Activated naive CD8-positive, alpha-beta T cell treated with anti-CD3 and anti-CD28 coated beads for 36 hours (primary cell): Measurements from ENCODE around the gene DENND4C. TPM values are rescaled to one million over a fixed set of nuclear protein-coding genes. Genes with fewer than 3 reads are reported as not detected.
"Not testable (repeated sequence)": the region's sequence is repeated elsewhere in the genome, so short reads cannot be mapped to it uniquely, and the experiment has no call there.

Experiments
- DNase-seq: peaks from one replicate; pipeline ENCODE4 v3.0.0; 2021
- H3K27ac Mint-ChIP-seq: one replicate; pipeline ENCODE4 v1.8.0; 2022; ENCODE audit warnings: mild to moderate bottlenecking, moderate library complexity, mixed read lengths
- H3K27me3 Mint-ChIP-seq: one replicate; pipeline ENCODE4 v1.8.0; 2022; ENCODE audit warnings: mild to moderate bottlenecking, mixed read lengths
- H3K36me3 Mint-ChIP-seq: one replicate; pipeline ENCODE4 v1.8.0; 2021; ENCODE audit warnings: mild to moderate bottlenecking, mixed read lengths
- H3K4me1 Mint-ChIP-seq: one replicate; pipeline ENCODE4 v1.8.0; 2021; ENCODE audit warnings: mixed read lengths
- H3K4me3 Mint-ChIP-seq: one replicate; pipeline ENCODE4 v1.8.0; 2022; ENCODE audit warnings: mild to moderate bottlenecking, moderate library complexity, mixed read lengths
- H3K9me3 Mint-ChIP-seq: one replicate; pipeline ENCODE4 v1.8.0; 2022; ENCODE audit warnings: mixed read lengths
- total RNA-seq, 2 experiments: library from RNA; stranded (reverse); gene quantifications; one replicate each; pipeline ENCODE4 v1.2.3, GENCODE V29; 2021

Gene DENND4C
- 10 to 100 TPM; 12.8 to 15.1 TPM for total RNA-seq

DNA sequence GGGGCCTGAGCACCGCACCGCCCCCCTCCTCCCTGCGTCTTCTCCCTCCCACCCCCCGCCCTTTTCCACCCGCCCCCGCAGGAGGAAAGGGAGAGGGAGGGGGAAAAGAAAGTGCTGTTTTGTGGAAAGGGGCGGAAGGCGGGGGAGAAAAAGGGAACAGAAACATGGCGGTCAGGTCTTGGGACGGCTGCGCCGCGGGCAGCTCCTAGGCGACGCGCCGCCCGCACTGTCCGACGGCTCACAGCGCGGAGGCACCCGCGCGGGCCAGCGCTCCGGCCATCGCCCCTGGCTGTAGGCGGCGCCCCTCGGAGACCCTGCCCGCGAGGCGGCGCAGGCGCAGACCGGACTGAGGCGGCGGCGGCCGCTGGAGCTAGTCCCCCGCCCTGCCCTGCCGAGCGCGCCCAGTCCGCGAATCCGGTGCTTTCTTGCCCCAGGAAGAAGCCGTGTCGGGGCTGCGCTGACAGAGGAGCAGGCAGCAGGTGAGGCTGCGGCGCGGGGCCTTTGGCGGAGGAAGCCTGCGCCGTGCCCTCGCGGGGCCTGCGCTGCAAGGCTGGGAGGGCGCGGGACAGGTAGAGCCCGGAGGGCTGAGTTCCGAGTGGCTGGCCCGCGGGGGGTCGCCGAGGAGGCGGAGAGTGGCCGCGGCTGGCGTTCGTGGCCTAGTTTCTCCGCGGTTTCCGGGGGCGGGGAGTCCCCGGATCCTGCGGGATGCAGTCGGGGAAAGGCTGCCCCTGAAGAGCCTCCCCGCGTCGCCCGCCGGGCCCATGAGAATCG, at the start of gene DENND4C:
TSS of gene DENND4C (plus strand) at position 339 of the 771 bp plus-strand sequence. CDS start 45,482 bp downstream, outside the sequence.
- H3K9me3 Mint-ChIP-seq, result no peaks in the 10 kb centered on the region
- H3K4me3 Mint-ChIP-seq, result peak within 1 kb of the TSS; percentile 76
- peak; percentile 82 for DNase-seq
- H3K4me1 Mint-ChIP-seq, result peaks cover 17% of the 10 kb centered on the region
- H3K27me3 Mint-ChIP-seq, result no peaks in the 10 kb centered on the region
- no peaks in the 10 kb centered on the region for H3K36me3 Mint-ChIP-seq
- H3K27ac Mint-ChIP-seq, result peak within 1 kb of the TSS; percentile 75

DNA sequence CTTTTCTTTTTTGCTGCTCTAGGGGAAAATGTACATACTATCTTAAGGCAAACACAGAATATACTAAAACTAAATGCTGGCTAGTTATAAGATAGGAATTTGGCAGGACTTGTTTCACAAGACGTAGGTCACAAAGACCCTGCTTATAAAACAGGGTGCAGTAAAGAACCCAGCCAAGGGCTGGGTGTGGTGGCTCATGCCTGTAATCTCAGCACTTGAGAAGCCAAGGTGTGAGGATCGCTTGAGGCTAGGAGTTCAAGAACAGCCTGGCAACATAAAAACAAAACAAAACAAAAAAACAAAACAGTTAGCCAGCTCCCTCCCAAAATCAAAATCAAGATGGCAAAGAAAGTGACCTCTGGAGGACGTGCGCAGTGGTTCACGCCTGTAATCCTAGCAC, 49.5 kb upstream of the DENND4C start:
- DNase-seq, result no peak
- H3K27me3 Mint-ChIP-seq, result no peaks in the 10 kb centered on the region
- no peaks in the 10 kb centered on the region for H3K36me3 Mint-ChIP-seq
- no peak overlapping the region for H3K4me3 Mint-ChIP-seq
- no peak overlapping the region for H3K27ac Mint-ChIP-seq
- H3K9me3 Mint-ChIP-seq, result no peaks in the 10 kb centered on the region
- peaks cover 22% of the 10 kb centered on the region for H3K4me1 Mint-ChIP-seq

DNA sequence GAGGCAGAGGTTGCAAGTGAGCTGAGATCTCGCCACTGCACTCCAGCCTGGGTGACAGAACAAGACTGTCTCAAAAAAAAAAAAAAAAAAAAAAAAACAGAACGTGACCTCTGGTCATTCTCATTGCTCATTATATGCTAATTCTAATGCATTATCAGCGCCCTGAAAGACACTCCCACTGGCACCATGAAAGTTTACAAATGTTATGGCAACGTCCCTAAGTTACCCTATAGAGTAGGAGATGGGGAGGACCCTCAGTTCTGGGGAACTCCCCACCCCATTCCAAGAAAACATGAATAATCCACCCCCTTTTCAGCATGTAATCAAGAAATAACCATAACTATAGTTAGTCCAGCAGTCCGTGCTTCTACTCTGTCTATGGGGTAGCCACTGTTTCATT, 48.9 kb upstream of the DENND4C start:
- no peak overlapping the region for H3K4me3 Mint-ChIP-seq
- no peaks in the 10 kb centered on the region for H3K27me3 Mint-ChIP-seq
- no peaks in the 10 kb centered on the region for H3K9me3 Mint-ChIP-seq
- DNase-seq, result no peak
- no peak overlapping the region for H3K27ac Mint-ChIP-seq
- H3K4me1 Mint-ChIP-seq, result peaks cover 22% of the 10 kb centered on the region
- H3K36me3 Mint-ChIP-seq, result no peaks in the 10 kb centered on the region

DNA sequence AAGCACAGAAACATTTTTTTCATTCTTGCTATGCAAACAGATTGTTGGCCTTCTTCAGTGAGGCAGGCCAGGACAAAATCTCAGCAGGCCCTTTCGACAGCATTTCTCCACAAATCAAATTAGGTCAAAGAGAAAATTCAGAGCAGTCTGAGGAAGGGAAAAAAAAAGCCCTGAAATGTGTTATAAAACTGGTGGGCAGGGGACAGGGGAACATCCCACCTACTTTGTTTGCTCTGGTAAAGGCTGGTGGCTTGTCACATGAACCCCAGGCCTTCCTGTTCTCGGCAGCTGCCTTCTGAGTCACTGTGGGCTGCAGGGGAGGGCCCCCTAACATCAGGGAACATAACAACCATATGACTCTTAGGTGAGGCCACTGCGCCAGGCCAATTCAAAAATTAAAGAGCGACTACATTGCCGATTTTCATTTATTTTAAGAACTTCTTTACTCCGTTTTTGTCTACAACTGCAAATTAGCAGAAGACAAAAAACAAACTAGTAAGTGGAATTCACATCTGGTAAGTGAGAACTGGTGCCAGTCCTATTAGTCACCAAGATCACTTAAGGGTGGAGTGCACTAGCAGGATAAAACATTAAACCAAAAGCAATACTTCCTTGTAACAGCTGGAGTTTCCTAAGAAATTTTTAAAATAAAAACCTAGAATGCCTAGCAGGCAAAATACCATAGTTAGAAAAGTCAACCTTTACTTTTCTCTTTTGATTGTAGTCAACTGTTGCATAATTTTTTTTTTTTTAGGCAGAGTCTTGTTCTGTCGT, 46.2 kb upstream of the DENND4C start:
- Mint-ChIP-seq H3K36me3 (no peaks in the 10 kb centered on the region), H3K27me3 (no peaks in the 10 kb centered on the region), H3K4me1 (peaks cover 22% of the 10 kb centered on the region), H3K4me3 (peak overlapping the region; percentile 67), H3K27ac (peak overlapping the region; percentile 92), H3K9me3 (no peaks in the 10 kb centered on the region)
- DNase-seq, result peak; percentile 83

DNA sequence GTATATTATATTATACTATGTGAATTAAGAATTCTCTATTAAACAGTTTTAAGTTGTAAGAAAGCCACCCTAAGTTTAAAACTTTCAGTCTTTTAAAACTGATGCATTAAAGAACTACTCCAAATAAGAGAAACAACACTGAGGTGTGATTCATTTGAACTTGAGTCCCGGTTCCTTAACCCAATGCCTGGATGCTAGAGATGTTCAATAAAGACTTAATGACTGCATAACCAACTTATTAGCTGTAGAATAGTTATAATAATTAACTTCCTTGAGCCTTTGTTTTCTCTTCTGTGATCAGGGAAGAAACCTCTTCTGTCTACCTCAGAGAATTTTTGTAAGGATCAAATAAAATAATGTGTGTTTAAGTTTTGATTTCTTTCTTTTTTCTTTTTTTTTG, 45.3 kb upstream of the DENND4C start:
- Mint-ChIP-seq H3K4me1 (peaks cover 22% of the 10 kb centered on the region), H3K4me3 (no peak overlapping the region), H3K27ac (no peak overlapping the region), H3K9me3 (no peaks in the 10 kb centered on the region), H3K27me3 (no peaks in the 10 kb centered on the region), H3K36me3 (no peaks in the 10 kb centered on the region)
- no peak for DNase-seq

DNA sequence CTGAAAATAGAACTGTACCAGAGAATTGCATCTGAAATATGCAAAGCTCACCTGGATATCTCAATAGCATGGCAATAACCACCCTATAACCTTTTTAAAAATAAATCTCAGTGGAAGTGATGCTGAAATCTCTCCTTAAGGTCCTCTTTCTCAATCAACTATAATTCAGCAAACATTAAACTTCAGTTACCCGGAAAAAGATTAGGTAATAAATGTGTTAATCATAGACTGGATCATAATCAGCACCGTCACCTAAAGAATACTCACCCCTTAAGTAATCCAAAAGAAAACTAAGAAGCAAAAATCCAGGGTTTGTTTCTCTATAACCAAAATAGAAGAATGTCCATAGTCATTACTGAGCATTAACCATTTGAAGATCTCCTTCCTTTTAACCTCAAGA, 44.3 kb upstream of the DENND4C start:
- no peaks in the 10 kb centered on the region for H3K27me3 Mint-ChIP-seq
- no peaks in the 10 kb centered on the region for H3K36me3 Mint-ChIP-seq
- H3K4me3 Mint-ChIP-seq, result no peak overlapping the region
- no peak for DNase-seq
- H3K9me3 Mint-ChIP-seq, result no peaks in the 10 kb centered on the region
- no peak overlapping the region for H3K27ac Mint-ChIP-seq
- peaks cover 22% of the 10 kb centered on the region for H3K4me1 Mint-ChIP-seq

DNA sequence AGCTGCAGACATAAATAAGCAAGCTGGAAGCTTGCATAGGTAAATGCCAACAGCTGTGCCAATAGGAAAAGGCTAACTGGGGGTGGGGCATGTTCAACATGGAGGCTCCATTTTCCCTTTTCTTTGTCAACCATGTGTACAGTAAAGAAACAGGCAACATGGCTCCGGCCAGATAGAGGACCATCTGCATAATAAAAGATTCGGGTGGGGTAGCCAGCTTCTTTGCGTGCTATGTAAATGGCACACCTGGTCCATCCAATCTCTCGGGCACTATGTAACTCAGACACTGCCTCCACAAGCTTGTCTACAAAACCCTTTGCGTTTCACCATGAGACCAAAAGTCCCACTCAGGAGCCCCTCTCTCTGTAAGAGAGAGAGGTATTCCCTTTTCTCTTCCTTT, 41.7 kb upstream of the DENND4C start:
- DNase-seq, result no peak
- Mint-ChIP-seq H3K4me1 (peaks cover 12% of the 10 kb centered on the region), H3K9me3 (no peaks in the 10 kb centered on the region)

DNA sequence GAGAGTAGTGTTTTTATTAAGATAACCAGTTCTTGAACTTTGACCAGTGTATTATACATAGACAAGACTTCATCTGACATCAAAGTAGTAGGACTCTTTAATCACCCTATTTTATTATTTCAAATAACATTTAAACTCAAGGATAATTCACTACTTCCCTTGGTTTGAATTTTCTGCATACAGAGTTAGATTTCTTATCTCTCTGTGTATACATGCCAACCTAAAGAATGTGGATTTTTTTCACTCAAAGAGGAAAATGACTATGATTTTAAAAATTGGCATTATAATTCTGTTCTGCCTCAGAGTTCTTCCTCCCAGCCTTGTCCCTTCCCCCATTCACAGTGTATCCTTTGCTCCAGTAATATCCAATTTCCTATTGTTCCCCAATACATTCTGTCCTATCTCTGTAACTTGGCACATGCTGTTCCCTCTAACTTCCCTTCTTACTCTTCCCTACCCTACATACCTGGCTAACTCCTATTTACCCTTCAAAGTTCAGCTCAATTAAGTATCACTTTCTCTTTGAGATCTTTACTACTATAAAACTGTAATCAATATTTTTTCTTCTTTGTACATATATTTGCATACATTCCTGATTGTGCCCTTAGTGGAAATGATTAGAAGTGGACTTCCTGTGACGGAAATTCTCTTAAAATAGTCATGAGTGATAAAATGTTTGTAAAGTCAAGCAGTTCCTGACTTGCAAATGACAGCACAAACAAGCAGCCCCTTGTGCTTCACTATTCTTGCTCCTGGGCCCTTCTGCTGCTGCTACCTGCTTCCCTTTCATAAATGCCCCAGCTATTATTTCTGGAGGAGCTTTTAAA, 38.1 kb upstream of the DENND4C start:
- Mint-ChIP-seq H3K4me1 (peaks cover 4% of the 10 kb centered on the region), H3K27me3 (no peaks in the 10 kb centered on the region), H3K27ac (no peak overlapping the region), H3K9me3 (no peaks in the 10 kb centered on the region), H3K4me3 (no peak overlapping the region), H3K36me3 (no peaks in the 10 kb centered on the region)
- DNase-seq, result no peak

More for the DNA sequence above, 41.7 kb upstream of the DENND4C start:
- Mint-ChIP-seq H3K4me3 (no peak overlapping the region), H3K27me3 (no peaks in the 10 kb centered on the region), H3K27ac (no peak overlapping the region), H3K36me3 (no peaks in the 10 kb centered on the region)

DNA sequence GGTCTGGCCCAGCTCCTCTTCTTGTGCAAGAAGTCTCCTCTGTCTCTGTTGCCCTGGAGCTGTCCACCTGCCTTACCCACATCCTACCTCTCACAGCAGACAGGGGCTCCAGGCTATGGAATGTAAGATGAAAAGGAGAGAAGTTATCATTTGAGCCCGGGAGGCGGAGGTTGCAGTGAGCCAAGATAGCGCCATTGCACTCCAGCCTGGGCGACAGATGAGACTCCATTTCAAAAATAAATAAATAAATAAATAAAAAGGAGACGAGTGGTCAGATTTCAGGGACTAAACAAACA, 37.5 kb upstream of the DENND4C start:
- DNase-seq, result no peak
- H3K4me1 Mint-ChIP-seq, result peaks cover 4% of the 10 kb centered on the region
- H3K4me3 Mint-ChIP-seq, result no peak overlapping the region
- no peaks in the 10 kb centered on the region for H3K9me3 Mint-ChIP-seq
- H3K36me3 Mint-ChIP-seq, result no peaks in the 10 kb centered on the region
- H3K27me3 Mint-ChIP-seq, result no peaks in the 10 kb centered on the region
- H3K27ac Mint-ChIP-seq, result no peak overlapping the region

DNA sequence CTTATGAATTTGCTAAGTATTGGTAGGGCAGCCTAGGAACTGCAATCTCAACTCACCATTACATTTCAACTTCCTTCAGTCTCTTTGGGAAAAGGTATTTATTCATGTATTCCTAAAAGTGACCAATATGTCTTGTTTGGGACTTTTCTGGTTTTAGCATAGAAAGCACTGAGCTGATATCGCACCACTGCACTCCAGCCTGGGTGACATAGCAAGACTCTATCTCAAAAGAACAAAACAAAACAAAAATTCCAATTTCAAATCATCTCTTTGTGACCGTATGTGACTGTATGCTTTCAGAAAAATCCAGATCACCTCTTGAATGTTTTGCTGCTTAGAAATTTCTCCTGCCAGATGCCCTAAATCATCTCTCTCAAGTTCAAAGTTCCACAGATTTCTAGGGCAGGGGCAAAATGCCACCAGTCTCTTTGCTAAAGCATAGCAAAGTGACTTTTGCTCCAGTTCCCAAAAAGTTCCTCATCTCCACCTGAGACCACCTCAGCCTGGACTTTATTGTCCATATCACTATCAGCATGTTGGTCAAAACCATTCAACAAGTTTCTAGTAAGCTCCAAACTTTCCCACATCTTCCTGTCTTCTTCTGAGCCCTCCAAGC, 37.0 kb upstream of the DENND4C start:
- DNase-seq, H3K9me3 Mint-ChIP-seq, H3K27ac Mint-ChIP-seq, H3K4me1 Mint-ChIP-seq, H3K4me3 Mint-ChIP-seq, H3K27me3 Mint-ChIP-seq, H3K36me3 Mint-ChIP-seq: not testable (repeated sequence)

DNA sequence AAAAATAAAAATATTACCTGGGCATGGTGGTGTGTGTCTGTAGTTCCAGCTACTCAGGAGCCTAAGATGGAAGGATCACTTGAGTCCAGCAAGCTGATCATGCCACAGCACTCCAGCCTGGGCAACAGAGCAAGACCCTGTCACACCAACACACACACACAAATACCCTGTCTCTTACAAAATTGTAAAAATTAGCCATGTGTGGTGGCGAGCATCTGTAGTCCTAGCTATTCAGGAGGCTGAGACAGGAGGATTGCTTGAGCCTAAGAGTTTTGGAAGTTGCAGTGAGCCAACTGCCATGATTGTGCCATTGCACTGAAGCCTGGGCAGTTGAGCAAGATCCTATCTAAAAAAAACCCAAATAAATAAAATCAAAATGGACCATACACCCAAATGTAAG, 32.1 kb upstream of the DENND4C start:
- H3K4me3 Mint-ChIP-seq, result no peak overlapping the region
- DNase-seq, result no peak
- H3K4me1 Mint-ChIP-seq, result no peaks in the 10 kb centered on the region
- H3K36me3 Mint-ChIP-seq, result no peaks in the 10 kb centered on the region
- no peak overlapping the region for H3K27ac Mint-ChIP-seq
- no peaks in the 10 kb centered on the region for H3K9me3 Mint-ChIP-seq
- no peaks in the 10 kb centered on the region for H3K27me3 Mint-ChIP-seq

DNA sequence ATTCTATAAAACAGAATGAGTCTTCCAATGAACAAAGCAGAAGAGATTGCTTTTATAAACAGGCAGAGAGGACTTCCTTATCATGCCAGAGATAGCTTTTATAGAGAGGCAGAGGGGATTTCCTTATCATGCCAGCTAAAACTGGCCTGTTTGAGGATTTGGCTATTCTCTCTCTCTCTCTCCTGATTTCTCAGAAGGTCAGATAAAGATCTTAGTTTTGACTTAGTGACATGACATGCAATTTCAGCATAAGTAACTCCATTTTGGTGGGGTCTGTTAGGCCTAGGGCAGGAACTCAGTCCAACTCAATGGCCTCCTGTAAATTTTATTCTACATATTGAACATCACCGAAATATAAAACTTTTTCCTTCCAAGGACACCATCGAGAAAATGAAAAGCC, 31.5 kb upstream of the DENND4C start:
- H3K4me1 Mint-ChIP-seq, result no peaks in the 10 kb centered on the region
- H3K4me3 Mint-ChIP-seq, result no peak overlapping the region
- H3K36me3 Mint-ChIP-seq, result no peaks in the 10 kb centered on the region
- no peak for DNase-seq
- no peaks in the 10 kb centered on the region for H3K9me3 Mint-ChIP-seq
- H3K27me3 Mint-ChIP-seq, result no peaks in the 10 kb centered on the region
- H3K27ac Mint-ChIP-seq, result no peak overlapping the region

DNA sequence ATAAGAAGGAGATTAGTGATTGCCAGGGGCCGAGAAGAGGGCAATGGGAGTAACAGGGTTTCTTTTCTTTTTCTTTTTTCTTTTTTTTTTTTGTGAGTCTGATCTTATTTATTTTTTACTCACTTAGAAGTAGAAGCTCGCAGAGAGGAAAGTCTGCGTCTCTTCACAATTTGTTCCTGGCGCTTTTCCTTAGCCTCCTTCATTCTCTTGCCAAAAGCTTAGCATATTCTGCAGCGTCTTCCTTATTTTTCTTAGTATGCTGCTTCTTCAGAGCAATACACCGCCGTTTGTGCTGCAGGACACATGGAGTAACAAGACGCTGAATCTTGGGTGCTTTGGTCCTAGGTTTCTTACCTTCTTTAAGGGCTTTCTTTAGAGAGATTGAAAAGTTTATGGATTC, 30.3 kb upstream of the DENND4C start:
- Mint-ChIP-seq H3K27me3 (no peaks in the 10 kb centered on the region), H3K4me1 (no peaks in the 10 kb centered on the region), H3K9me3 (no peaks in the 10 kb centered on the region), H3K4me3 (no peak overlapping the region), H3K27ac (no peak overlapping the region), H3K36me3 (no peaks in the 10 kb centered on the region)
- no peak for DNase-seq

DNA sequence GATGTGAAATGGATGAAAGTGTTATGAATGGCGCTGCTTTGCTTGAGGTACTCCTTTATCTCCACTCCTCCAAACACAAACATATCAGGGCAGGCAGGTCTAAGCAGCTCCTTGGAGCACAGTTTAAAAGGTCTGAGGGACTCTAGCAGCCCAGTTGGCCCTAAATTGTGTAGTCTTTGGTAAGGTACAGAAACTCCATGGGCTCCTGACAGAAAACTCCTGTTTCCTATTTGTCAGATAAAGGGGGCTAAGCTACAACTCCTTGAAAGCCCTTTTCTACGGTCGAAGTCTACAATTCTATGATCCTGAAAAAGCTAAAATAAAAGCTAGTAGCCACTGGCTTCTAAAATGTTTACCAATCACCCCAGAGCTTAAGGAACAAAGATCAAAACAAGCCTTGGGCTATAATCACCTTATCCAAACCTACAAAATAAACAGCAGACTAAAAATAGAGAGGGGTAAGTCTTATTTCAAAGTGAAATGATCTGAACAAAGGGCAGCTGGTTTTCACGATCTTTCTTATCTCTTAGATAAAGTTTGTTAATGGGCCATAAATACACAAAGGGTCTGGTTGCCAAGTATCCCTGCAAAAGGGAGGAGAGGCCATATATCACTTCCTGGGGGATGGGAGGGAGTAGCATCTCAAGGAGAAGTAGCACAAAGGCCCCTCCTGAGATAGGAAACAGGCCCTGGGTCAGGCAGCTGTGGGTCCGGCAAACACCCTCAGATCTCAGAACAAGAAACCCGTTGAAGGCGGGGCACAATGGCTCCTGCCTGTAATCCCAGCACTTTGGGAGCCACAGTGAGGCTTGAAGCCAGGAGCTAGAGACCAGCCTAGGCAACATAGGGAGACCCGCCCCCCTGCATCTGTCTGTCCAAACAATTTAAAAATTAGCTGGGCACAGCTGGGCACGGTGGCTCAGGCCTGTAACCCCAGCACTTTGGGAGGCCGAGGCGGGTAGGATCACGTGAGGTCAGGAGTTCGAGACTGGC, 28.3 kb upstream of the DENND4C start:
- Mint-ChIP-seq H3K4me3 (no peak overlapping the region), H3K9me3 (no peaks in the 10 kb centered on the region), H3K4me1 (no peaks in the 10 kb centered on the region), H3K27me3 (no peaks in the 10 kb centered on the region), H3K27ac (no peak overlapping the region), H3K36me3 (no peaks in the 10 kb centered on the region)
- DNase-seq, result no peak
